NCI-H128 (cell line): ENCODE results near the gene MTA1.
A peak's percentile ranks its signal among the peaks of the same experiment; 100 is the strongest.

Experiments used
- DNase-seq: peaks from one replicate; lab custom pipeline; 2025; ENCODE audit not compliant: unreplicated experiment; lab: John Stamatoyannopoulos, UW

Gene MTA1

GRCh38 chr14:105485739-105486162, 66.1 kb downstream of the MTA1 start:
- DNase-seq = no peak

DNA sequence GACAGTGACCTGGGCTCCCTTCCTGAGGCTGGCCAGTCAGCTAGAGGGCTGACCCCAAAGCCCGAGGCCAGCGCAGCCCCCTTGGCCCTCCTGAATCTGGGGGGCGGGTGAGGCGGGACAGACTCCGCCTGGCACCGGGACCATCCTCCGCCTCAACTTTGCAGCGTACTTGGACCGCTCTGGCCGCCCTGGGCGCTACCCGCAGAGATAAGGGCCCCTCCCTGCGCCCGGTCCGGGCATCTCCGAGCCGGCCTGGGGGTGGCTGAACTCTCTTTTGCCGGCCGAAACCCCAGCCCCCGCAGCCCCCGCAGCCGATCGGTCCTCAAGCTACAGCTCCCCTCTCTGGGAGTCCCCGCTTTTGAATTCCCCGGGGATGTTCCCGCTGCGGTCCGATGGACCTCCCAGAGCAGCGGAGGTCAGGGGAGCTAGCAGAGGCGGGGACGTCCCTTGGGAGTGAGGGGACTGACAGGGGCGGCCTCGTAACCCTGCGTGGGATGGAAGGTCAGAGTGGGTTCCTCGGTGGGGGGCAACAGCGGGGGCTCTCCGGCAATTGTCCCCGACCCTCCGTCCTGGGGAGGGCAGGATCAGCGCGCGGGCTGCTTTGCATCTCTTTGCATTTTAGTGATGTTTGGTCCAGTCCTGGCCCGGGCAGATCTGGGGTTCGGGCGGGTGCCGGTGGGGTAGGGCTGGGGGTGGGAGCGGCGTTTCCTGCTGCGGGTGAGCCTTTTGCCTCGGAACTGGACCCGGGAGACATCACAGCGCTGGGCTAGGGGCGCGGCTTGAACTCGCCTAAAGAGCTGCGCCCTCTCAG, 66.7 kb downstream of the MTA1 start, which contains the start of gene CRIP1:
CRIP1 (plus strand) TSS at position 724 of the 811 bp plus-strand sequence. CDS start 374 bp downstream, outside the sequence.
- no peak for DNase-seq

DNA sequence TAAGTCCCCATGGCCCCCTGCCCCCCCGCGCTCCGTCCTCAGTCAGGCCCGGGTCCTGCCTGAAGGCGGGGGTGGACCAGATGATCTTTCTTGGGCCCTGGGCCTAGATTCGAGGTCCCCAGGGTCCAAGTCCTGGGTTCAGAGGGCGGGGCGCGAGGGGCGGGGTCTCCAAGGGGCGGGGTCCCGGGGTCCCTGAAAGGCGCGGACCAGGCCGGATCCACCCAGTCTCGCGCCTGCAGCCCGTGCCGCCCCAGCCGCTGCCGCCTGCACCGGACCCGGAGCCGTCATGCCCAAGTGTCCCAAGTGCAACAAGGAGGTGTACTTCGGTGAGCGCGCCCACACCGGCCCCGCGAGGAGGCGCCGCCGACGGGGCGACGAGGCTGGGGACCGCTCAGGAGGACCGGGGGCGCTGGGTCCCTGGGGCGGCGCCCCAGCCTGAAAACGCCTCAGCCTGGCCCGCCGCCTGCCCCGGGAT, 67.4 kb downstream of the MTA1 start:
- DNase-seq = no peak

DNA sequence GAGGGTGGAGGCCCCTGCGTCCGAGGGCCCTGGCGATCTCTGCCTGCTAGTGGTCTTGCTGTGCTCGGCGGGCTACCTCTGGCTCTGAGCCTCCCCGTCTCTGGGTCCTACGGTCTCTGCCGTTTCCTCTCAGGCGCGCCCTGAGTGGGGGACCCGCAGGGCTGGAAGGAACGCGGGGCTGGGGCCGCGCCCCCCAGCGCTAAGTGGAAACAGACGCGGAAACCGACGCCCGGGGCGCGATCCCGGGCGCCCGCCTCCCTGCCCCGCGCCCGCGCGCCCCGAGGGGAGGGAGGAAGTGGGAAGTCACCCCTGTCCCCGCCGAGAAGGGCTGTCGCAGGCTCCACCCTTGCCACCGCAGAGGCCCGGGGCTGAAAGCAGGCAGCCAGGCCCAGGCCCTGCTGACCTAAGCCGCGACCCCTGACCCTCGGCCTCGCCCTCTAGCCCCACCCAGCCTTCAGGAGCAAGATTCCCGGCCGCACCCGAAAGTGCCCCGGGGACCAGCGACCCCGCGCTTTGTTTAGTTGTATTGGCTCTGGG, 67.9 kb downstream of the MTA1 start:
- no peak for DNase-seq

- DNase-seq = no peak
Observed at GRCh38 chr14:105487986-105488777, 68.6 kb downstream of the MTA1 start.

DNA sequence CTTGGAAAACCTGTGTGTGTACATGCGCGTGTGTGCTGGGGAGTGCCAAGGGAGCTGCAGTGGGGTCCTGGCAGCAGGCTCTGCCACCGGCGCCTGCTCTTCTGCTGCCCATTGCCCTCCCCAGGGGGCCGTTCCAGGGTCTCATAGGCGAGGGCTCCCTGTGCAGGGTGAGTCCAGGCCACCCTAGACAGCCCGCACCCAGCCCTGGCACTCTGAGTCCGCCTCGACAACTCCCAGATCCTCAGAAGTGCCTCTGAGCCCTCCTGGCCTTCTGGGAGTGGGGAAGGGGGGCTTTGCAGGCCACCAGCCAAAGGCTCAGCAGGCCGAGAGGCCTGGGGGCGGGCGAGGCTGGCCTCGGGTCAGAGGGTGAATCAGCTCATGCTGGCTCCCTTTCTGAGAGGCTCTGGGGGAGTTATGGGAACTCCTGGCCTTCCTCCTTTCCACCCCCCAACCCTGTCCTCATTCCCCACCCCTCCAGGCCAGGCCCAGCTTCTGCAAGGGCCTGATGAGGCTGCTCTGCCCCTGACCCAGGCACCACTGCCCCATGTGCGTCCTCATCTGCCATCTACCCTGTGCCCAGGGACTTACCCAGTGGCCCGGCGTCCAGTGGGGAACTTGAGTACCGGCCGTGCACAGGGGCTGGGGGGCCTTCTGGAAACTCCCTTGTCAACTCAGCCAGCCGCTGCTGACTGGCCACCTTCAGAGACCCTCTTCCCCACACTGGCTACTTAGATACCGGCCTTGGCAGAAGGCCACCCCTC, 69.3 kb downstream of the MTA1 start:
- DNase-seq = no peak

DNA sequence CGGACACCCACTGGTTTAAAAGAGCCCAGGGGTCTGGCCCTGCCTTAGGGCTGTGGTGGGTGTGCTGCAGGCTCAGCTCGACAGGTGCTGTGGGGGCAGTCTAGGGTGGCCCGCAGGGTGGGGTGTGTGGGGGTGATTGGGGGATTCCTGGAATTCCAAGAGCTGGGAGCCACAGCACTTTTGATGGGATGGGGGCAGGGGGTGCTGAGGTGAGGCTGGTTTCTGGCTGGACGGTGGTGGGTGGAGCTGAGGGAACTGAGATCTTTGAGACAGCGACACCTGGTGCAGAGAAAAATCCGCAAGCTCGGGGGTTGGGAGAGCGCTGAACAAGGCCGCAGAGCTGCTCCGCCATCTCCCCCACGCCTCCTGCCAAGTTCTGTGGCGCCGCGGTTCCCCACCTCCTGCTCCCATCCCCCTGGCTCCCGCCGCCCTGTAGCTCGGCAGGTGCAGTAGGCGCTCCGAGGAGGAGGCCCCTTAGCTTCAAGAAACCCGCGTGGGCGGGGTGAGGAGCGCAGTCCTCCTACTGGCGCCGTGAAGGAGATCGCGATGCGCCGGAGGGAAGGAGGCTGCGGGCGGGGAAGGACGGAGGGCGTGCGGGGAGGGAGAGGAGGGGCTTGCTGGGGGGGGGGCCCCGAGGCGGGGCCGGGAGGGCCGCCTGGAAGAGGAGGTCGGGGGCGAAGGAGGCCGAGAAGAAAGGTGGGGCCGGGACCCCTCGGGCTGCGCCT, 70.1 kb downstream of the MTA1 start:
- peak; percentile 82 for DNase-seq

- DNase-seq = no peak
Observed at GRCh38 chr14:105490267-105490571, 70.6 kb downstream of the MTA1 start.

DNA sequence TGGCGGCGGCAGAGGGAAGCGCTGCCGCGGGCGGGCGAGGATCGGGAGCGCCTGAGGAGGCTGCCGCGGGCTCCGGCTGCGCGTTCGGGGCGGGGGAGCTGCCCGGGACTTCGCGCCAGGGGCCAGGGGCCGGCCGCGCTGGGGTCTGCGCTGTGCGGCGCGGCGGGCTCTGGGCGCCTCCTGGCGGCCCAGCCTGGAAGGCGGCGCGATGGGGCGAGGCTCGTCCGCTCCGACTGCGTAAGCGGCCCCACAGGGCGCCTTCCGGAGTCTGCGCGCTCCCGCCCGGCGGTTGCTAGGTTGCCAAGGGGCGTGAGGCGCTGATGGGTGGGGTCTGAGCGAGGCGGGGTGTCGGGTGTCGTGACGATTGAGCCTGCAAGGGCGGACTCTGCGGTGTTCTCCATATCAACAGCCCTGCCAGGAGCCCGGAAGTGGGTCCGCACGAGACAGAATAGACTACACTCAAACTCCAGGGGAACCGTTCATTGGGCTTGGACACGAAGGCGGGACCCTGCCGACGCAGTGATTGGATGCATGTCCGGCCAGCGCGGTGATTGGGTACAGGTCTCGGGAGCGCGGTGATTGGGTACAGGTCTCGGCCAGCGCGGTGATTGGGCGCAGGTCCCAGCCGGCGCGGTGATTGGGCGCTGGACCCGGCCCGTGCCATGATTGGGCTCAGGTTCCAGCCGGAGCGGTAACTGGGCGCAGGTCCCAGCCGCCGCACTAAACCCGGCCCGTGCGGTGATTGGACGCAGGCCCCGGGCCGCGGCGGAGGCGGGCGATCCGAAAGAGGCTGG, 71.1 kb downstream of the MTA1 start, which contains the start of gene TEDC1:
TEDC1 (plus strand) TSS at position 675 of the 794 bp plus-strand sequence. CDS start 130 bp downstream, outside the sequence.
- DNase-seq = peak; percentile 100

DNA sequence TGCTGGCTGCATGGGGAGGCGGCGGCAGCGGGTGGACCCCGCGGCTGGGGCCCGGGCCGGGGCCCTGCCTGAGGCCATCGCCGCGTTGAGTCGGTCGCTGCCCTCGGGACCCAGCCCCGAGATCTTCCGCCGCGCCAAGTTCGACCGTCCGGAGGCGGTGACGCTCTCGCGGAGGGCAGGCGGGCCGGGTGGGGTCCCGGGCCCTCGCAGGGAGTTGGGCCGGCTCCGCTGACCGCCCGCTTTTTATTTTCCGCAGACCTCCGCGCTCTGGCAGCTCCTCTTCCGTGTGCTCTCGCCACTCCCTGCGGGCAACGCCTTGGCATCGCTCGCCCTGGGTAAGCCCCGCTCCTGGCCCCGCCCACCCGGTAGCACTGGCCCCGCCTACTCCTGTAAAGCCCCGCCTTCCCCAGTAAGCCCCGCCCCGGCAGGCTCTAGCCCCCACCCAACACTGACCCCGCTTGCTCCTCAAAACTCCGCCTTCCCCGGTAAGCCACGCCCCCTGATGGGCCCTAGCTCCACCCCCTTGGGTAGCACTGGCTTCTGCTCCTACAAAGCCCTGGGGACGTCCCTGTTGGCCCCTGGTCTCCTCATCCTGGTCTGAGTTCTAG, 71.8 kb downstream of the MTA1 start:
- no peak for DNase-seq

GRCh38 chr14:105492031-105492970, 72.7 kb downstream of the MTA1 start:
- DNase-seq = no peak

DNA sequence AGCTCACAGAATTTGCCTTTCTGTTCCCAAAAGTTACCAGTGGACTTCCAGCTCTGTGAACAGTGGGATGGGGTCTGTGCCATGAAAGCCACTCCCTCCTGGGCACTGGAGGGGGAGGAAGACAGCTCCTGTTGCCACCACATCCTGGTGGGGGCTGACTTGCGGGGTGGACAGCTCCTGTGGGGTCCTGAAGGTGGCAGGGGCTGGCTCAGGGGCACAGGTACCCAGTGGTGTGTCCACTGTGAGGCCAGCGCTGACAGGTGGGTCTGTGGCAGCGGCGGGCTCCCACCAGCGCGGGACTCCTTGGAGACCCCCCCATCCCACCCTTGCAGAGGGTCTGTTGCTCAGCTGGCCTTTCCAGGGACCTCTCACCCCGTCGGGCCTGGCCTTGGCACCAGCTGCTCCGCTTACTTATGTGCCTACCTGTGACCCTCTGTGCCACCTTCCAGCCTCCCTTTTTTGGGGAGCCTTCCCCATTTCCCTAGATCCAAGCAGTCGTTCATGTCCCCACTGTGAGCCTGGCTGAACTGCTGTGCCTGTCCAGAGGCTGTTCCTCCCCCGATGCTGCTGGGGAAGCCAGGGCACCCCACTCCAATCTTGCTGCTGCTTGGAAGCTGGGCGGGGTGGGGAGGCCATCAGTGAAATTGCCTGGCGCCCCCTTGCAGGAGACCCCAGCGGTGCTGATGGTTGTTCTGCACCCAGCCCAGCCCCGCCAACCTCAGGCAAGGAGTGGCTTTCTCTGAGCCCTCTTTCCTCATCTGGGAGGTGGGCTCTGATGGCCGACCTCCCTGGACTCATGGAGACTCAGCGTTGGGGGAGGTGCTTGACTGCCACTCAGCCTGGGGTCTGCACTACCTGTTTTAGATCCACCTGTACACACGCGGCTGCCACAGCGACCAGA, 73.6 kb downstream of the MTA1 start:
- no peak for DNase-seq

DNA sequence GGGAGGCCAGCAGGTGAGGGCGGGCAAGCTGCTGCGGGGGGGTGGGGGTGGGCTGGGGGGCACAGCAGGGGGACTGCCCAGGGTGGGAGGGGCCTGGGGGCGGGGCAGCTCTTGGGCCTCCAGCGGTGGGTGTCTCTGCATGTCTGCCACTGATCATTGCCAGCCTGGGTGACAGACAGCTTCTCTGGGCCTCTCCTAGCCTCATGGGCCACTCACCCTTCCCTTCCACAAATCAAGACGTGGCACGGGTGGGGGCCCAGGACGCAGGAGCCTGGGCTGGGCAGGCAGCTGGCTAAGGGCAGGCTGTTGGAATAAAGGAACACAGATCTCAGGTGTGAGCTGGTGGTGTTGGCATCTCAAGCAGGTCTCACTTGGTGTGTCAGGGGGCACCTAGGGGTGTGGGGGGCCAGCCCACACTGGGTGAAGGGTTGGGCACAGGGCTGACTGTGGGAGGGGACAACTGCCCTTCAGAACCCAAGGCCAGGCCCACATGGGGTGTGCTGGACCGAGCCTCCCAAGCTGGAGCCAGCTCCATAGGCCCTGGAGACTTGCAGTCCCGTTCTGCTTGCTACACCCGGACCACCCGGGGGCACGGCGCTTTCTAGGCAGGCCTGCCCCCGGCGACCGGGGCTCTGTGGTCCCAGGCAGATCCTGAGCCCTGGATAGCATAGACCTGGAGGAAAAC, 74.4 kb downstream of the MTA1 start:
- no peak for DNase-seq

DNA sequence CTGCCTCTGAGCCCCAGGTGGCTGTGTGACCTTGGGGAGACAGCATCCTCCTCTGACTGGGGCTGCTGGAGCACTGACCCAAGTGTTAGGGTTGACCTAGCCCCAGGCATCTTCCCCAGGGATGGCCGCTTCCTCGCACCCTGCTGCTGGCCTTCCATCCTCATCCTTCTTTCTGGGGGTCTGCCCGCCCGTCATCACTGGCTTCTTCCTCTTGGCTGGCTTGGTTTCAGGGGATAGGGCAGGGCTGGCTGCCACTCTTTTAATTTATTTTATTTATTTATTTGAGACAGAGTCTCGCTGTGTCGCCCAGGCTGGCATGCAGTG, 74.9 kb downstream of the MTA1 start:
- no peak for DNase-seq

DNA sequence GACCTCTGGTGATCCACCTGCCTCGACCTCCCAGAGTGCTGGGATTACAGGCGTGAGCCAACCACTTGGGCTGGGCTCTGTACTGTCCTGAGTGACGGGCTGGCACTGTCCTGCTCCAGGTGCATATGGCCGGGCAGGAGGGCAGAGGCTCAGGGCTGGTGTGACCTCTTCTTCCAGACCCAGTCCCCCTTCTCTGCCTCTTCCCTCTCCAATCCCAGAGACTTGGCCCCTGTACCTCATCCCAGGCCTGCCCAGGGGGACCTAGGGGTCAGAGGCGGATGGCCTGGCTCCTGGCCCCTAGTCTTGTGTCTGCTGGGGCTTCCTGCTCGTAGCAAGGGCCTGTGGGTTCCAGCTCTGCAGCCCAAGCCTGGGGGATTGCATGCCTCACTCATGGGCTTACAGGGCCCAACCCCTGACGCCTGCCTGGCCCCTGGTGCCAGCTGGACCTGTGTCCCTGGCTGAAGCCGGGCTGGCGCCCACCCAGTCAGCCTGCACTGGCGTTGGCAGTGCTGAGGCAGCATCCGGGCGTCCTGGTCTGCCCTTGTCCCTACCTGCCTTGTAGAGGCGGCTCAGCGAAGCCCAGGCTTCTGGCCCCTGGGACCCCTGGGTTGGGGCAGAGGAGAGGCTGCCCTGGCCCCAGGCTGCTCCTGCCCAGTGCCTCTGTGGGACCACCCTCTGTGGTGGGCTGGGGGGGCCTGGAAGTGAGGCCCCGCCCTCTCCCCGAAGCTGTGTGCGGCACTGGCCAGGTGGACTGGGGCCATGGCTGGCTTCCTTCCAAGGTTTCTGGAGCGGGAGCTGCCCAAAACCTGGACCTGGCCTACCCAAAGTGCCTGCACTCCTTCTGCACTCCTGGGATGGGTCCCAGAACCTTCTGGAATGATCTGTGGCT, 75.7 kb downstream of the MTA1 start:
- DNase-seq = no peak
